ENCODE results near the gene COX15. TPM values are rescaled to one million over a fixed set of nuclear protein-coding genes. Genes with fewer than 3 reads are reported as not detected.

Gene COX15
- total and polyA plus RNA-seq, 2 experiments from 2014 or later, result 33.0 to 33.8 TPM

- Histone ChIP-seq H3K4me1 (ENCODE audit: low read depth) (peaks cover 13% of the 10 kb centered on the region), H3K27me3 (no peaks in the 10 kb centered on the region), H3K27ac (no peak overlapping the region), H3K36me3 (no peaks in the 10 kb centered on the region), H3K4me3 (no peak overlapping the region), H3K9me3 (ENCODE audit: low read depth) (no peaks in the 10 kb centered on the region)
- TF ChIP-seq CTCF (IDR thresholded peaks at IDR 0.05; ENCODE audit: low read depth, low read length), result no peak
- DNase-seq (ENCODE audit: low read depth in 1 of 2, low spot score in 1 of 2), result no peak
These were observed 37.8 kb upstream of the COX15 start for GRCh38 chr10:99769706-99770105.

GRCh38 chr10:99768556-99768955 lies 36.6 kb upstream of the COX15 start:
- no peak for TF ChIP-seq CTCF (IDR thresholded peaks at IDR 0.05; ENCODE audit: low read depth, low read length)
- Histone ChIP-seq H3K4me1 (ENCODE audit: low read depth) (peaks cover 13% of the 10 kb centered on the region), H3K27ac (no peak overlapping the region), H3K36me3 (no peaks in the 10 kb centered on the region), H3K4me3 (no peak overlapping the region), H3K9me3 (ENCODE audit: low read depth) (no peaks in the 10 kb centered on the region), H3K27me3 (no peaks in the 10 kb centered on the region)
- no peak for DNase-seq (ENCODE audit: low read depth in 1 of 2, low spot score in 1 of 2)

DNA sequence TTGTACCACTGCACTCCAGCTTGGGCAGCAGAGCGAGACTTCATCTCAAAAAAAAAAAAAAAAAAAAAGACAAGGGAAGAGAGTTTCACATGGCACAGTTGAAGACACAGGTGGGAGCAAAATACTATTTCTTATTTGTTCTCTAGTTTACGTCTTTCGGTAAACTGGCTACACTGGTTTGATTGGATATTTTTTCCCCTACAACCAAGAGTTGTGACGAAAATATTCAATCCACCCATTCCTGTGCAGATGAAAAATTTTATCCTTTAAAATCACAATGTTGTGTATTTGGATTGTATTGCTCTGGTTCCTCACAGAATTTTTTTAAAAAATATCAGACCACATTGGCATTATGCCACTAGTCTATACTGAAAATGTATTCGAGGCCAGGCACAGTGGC lies 36.0 kb upstream of the COX15 start:
- Histone ChIP-seq H3K4me1 (ENCODE audit: low read depth) (peaks cover 13% of the 10 kb centered on the region), H3K36me3 (no peaks in the 10 kb centered on the region)
- TF ChIP-seq CTCF (IDR thresholded peaks at IDR 0.05; ENCODE audit: low read depth, low read length), result no peak

DNA sequence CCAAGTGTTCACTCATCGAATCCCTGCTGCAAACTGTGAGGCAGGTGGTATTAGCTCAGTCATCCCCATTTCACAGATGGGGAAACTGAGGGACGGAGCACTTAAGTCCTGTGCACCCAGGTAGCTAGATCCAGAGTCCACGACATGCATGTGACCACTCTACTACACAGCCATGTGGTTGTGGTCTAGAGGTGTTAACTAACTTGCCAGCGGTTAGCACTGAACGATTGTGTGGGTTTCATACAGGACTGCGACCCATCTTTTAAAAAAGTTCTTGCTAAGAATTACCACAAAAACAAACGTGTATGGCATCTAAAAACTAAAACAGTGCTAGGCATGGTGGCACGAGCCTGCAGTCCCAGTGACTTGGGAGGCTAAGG lies 34.4 kb upstream of the COX15 start:
- no peak overlapping the region for H3K27ac ChIP-seq
- H3K4me1 ChIP-seq (ENCODE audit: low read depth), result peaks cover 17% of the 10 kb centered on the region
- H3K36me3 ChIP-seq, result no peaks in the 10 kb centered on the region
- H3K27me3 ChIP-seq, result no peaks in the 10 kb centered on the region
- H3K9me3 ChIP-seq (ENCODE audit: low read depth), result no peaks in the 10 kb centered on the region
- H3K4me3 ChIP-seq, result no peak overlapping the region
- no peak for DNase-seq (ENCODE audit: low read depth in 1 of 2, low spot score in 1 of 2)
- no peak for TF ChIP-seq CTCF (IDR thresholded peaks at IDR 0.05; ENCODE audit: low read depth, low read length)

More for the DNA sequence above, 36.0 kb upstream of the COX15 start:
- Histone ChIP-seq H3K27me3 (no peaks in the 10 kb centered on the region), H3K4me3 (no peak overlapping the region), H3K27ac (no peak overlapping the region), H3K9me3 (ENCODE audit: low read depth) (no peaks in the 10 kb centered on the region)
- no peak for DNase-seq (ENCODE audit: low read depth in 1 of 2, low spot score in 1 of 2)

DNA sequence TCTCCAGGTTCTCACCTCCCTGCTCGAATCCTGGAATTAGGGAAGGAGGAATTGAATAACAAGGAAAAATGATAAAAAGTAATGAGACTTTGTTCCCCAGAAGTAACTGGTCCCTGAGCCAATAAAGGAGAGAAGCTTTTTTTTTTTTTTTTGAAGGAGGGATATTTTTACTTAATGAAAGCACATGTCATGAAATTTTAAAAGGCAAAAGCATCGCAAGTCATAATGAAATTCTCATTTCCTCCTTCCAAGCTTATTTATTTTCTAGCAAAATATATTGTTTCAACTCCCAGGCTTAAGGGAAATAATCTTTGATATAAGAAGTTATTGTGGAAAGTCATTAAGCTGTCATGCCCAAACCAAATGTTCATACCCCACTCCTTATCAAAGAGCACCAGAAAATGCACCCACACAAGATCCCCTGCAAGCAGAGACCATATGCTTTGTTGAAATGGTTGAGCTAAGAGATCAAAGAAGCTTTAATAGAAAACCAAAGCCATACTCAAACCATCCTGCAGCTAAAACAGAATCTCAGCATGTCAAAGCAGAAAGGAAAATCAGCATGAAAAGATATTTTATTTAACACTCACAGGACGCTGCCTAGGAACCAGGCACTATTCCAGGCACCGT lies 33.9 kb upstream of the COX15 start:
- TF ChIP-seq CTCF (IDR thresholded peaks at IDR 0.05; ENCODE audit: low read depth, low read length), result no peak
- Histone ChIP-seq H3K27ac (no peak overlapping the region), H3K4me3 (no peak overlapping the region), H3K4me1 (ENCODE audit: low read depth) (peaks cover 12% of the 10 kb centered on the region), H3K9me3 (ENCODE audit: low read depth) (no peaks in the 10 kb centered on the region), H3K27me3 (no peaks in the 10 kb centered on the region), H3K36me3 (no peaks in the 10 kb centered on the region)
- DNase-seq (ENCODE audit: low read depth in 1 of 2, low spot score in 1 of 2), result no peak
